Measurements from ENCODE around the gene CALR3. TPM values are rescaled to one million over a fixed set of nuclear protein-coding genes. Genes with fewer than 3 reads are reported as not detected.

The CALR3 gene
- total and polyA plus RNA-seq, 2 of the 8 experiments (the other 6 are each of a cell fraction or from before 2014, with no cell fraction given): 0.11 to 0.32 TPM

DNA sequence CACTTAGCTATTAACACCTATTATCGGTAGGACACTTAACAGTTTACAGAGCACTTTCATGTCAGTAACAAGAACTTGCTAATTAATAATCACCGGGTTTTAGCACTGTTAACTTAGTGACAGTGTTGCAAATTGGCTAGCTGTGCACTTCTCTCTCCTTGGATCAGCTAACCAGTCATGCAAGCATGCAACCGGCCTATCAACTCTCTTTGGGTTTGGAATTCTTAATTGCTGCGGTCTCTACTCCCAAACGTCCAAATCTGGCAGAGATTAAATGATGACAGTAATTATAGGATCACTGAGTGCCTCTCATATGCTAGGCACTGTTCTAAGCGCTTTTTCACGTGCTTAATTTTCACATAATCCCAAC lies 25.4 kb downstream of the CALR3 start (continued):
- TF ChIP-seq ATF2 (IDR thresholded peaks at IDR 0.05; ENCODE audit: low read length) (no peak), KDM5A (IDR thresholded peaks at IDR 0.05; ENCODE audit: low read length) (no peak)
- TF ChIP-seq, protein P1, sequence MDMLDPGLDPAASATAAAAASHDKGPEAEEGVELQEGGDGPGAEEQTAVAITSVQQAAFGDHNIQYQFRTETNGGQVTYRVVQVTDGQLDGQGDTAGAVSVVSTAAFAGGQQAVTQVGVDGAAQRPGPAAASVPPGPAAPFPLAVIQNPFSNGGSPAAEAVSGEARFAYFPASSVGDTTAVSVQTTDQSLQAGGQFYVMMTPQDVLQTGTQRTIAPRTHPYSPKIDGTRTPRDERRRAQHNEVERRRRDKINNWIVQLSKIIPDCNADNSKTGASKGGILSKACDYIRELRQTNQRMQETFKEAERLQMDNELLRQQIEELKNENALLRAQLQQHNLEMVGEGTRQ (IDR thresholded peaks at IDR 0.05; ENCODE audit: low read length): no peak

Data from H1 (cell line).